GM23338 (cell line): ENCODE measurements around the gene R3HDML.
"Not testable (repeated sequence)": the region's sequence is repeated elsewhere in the genome, so short reads cannot be mapped to it uniquely, and the experiment has no call there.

ENCODE experiments used
- CREB1 ChIP-seq: fragments of 250-450 bp; sonication (Bioruptor Pico); IDR thresholded peaks from 2 replicates; pipeline ENCODE4 v1.5.0; 2020; ENCODE audit warnings: low read depth, mild to moderate bottlenecking, moderate library complexity
- EZH2 ChIP-seq: fragments of 200-600 bp; sonication (generic); IDR thresholded peaks from one replicate; pipeline ENCODE4 v1.8.0; 2017; ENCODE audit warnings: antibody characterized with exemption, mild to moderate bottlenecking, low read depth; ENCODE audit not compliant: unreplicated experiment
- POLR2AphosphoS5 ChIP-seq: IDR thresholded peaks from 2 replicates; pipeline ENCODE4 v1.6.1; 2016; ENCODE audit warnings: antibody characterized with exemption, low read depth
- TF ChIP-seq, protein P1 (sequence below), 2 experiments: fragments of 200-600 bp in 1 of 2; sonication (generic) in 1 of 2; conservative IDR thresholded peaks; 2 replicates each; pipeline versions ENCODE4 v1.5.1 to v1.6.1; 2016 to 2017; ENCODE audit warnings: antibody characterized with exemption in 2 of 2, low read depth in 2 of 2, mild to moderate bottlenecking in 2 of 2, moderate library complexity in 1 of 2

DNA sequence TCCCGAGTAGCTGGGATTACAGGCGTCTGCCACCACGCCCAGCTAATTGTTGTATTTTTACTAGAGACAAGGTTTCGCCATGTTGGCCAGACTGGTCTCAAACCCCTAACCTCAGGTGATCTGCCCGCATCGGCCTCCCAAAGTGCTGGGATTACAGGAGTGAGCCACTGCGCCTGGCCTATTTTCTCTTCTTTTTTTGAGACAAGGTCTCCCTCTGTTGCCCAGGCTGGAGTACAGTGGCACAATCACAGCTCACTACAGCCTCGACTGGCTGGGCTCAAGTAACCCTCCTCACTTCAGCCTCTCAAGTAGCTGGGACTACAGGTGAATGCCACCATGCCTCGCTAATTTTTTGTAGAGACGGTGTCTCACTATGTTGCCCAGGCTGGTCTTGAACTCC, 9.1 kb downstream of the R3HDML start:
- TF ChIP-seq, protein P1, sequence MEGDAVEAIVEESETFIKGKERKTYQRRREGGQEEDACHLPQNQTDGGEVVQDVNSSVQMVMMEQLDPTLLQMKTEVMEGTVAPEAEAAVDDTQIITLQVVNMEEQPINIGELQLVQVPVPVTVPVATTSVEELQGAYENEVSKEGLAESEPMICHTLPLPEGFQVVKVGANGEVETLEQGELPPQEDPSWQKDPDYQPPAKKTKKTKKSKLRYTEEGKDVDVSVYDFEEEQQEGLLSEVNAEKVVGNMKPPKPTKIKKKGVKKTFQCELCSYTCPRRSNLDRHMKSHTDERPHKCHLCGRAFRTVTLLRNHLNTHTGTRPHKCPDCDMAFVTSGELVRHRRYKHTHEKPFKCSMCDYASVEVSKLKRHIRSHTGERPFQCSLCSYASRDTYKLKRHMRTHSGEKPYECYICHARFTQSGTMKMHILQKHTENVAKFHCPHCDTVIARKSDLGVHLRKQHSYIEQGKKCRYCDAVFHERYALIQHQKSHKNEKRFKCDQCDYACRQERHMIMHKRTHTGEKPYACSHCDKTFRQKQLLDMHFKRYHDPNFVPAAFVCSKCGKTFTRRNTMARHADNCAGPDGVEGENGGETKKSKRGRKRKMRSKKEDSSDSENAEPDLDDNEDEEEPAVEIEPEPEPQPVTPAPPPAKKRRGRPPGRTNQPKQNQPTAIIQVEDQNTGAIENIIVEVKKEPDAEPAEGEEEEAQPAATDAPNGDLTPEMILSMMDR (conservative IDR thresholded peaks at IDR 0.05; ENCODE audit: low read depth in 2 of 2) = peak in 1 of 2 experiments; percentile 38; a peak in 2 of 4 replicates
- not testable (repeated sequence) for TF ChIP-seq EZH2; CREB1 (CRISPR knock-in tag); POLR2AphosphoS5
